HG02610 (cell line): ENCODE measurements around the gene ZMAT2.
"Not testable (repeated sequence)": the region's sequence is repeated elsewhere in the genome, so short reads cannot be mapped to it uniquely, and the experiment has no call there.

Experiments
- ATAC-seq: cut with Tn5 transposase; IDR thresholded peaks from one replicate; pipeline ENCODE4 v1.9.1; 2021; ENCODE audit warnings: mild to moderate bottlenecking, moderate library complexity; ENCODE audit not compliant: unreplicated experiment

Gene ZMAT2, protein sequence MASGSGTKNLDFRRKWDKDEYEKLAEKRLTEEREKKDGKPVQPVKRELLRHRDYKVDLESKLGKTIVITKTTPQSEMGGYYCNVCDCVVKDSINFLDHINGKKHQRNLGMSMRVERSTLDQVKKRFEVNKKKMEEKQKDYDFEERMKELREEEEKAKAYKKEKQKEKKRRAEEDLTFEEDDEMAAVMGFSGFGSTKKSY

DNA sequence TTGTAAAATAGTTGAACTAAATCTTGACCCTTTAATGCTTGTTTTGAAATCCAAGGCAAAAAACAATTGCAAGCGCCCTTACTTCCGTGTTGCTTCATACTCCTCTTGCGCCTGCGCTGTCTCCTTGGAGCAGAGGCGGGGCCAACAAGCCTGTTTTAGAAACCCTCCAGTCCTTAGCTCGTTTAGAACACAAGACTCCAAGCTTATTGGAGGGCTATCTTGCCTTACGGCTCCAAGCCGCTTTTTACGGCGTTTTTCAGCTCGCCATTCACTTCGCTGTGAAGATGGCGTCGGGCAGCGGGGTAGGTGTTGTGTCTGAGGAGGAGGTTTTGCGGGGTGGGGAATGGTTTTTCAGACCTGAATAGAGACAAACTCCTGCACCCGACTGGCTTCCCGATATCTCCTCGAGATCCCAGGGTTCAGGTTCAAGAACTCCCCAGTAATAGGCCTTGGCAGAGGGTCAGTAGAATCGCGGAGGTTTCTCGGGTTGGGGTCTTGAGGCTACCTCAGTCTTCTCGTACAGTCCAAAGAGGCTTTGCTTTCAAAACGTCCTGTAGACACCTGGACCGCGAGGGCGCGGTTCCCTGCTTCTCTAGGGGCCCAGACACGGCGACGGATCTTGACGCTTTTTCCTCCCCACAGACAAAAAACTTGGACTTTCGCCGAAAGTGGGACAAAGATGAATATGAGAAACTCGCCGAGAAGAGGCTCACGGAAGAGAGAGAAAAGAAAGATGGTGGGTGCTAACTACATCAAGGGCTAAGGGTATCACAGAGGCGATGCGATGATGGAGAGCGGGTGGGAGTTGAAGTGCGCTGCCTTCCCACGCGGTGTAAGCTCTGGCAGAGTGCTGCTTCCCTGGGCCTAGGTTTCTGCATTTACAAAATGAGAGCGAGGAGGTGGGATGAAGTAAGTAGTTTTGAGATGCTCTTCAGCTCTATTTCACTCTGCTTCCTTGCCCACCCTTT, at the start of gene ZMAT2:
Gene ZMAT2 (plus strand): TSS at position 271 of the 968 bp plus-strand sequence. CDS start 14 bp downstream, at position 285.
- ATAC-seq, result peak; percentile 97

DNA sequence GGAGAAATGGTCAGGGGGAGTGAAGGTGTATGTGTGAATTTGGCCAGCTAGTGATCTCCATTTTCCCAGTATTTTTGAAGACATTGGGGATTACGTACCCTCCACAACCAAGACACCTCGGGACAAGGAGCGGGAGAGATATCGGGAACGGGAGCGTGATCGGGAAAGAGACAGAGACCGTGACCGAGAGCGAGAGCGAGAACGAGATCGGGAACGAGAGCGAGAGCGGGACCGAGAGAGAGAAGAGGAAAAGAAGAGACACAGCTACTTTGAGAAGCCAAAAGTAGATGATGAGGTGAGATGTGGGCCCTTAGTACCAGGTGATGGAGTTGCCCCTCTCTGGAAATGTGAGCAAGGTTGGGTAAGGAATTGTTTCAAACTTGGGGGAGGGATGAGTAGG, 41.4 kb upstream of the ZMAT2 start:
- ATAC-seq, result no peak

DNA sequence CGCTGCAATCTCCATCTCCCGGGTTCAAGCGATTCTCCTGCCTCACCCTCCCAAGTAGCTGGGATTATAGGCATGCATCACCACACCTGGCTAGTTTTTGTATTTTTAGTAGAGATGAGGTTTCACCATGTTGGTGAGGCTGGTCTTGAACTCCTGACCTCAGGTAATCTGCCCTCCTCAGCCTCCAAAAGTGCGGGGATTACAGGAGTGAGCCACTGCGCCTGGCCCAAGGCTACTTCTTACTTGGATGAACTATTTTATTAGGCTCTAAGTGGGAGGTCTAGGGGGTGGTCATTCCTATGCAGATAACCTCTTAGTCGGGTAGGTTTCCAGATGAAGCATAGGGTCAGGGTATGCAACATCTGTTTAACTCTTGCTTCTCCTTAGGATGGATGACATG, 39.9 kb upstream of the ZMAT2 start:
- not testable (repeated sequence) for ATAC-seq

DNA sequence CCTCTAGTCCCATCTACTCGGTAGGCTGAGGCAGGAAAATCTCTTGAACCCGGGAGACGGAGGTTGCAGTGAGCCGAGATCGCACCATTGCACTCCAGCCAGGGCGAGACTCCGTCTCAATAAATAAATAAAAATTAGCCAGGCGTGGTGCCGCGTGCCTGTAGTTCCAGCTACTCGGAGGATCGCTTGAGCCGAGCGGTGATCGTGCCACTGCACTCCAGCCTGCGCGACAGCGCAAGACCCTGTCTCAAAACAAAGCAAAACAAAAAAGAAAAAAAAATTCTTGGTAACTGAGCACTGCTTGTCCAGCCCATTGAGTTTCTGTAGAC, 36.3 kb upstream of the ZMAT2 start:
- no peak for ATAC-seq

DNA sequence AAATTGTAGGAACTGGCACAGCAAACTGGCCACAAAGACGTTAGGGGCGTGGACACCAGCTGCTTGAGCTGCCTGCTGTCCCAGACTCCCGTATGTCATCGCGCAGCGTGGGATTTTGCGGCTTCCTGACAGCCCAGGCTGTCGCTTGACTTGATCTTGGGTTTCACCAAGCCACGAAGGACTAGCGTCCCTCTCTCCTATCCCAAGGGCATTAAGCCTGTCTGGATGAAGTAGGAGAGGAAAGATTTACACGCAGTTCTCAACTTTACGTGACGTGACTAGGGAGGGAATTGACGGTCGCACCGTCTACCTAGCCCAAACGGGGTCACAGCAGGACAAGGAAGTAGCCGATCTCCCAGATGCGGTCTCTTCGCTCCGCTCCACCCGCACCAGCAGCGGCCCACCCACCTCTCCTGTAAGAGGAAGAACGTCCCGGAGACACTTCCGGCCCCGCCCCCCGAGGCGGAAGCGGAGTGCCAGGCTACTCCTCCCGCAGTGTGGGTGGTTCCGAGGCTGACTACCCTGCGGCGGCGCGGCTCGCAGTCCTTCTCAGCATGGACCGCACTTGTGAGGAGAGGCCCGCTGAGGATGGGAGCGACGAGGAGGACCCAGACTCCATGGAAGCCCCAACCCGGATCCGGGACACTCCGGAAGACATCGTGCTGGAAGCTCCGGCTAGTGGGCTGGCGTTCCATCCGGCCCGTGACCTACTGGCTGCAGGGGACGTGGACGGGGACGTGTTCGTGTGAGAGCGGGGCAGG, 35.7 kb upstream of the ZMAT2 start, which contains the start of gene WDR55:
Gene WDR55 (plus strand): TSS at position 546 of the 761 bp plus-strand sequence. CDS start 9 bp downstream, at position 555.
- ATAC-seq, result peak; percentile 98

DNA sequence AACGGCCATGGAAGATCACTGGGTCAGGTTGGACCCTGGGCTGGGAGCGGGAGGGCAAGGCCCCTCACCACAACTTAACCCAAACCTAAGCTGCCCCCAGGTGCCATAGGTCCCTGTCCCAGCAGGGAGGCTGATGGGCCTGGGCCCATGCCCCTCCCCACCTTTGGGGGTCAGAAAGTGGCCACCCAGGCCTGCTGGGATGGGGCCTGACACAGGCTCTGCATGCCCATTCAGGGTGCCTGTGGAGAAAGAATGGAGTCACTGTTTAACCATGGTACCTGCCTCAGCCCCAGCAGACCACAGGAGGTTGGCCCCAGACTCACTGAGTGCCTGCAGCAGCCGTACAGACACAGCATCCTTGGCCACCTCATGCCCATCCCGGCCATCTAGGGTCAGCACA, 29.2 kb upstream of the ZMAT2 start:
- ATAC-seq, result not testable (repeated sequence)

DNA sequence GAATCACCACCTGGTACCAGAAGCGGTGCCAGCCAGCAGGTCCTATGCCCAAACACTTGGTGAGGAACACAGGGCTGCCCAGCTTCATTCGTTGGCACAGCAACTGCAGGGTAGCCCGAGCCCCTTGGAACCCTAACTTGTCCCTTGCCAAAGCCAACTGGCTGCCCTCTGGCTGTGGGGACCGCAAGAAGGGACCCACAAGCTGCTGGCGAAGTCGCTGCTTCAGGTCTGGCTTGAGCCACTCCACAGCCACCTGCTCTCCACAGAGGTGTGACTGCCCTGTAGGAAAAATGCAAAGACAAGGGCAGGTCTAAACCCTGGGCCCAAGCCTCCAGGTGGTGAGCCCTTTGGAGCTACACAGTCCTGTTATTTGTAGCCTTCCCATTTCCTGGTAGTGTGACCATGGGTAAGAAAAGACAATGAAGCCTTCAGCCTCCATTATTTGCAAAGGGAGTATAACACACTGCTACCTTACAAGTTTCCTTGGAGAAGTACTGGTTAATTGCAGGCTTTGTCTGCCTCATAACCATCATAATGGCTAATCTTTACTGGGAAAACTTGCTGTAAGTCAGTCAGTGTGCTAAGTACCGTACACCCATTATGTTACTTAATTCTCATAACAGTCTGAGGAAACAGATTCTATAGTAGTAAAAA, 28.6 kb upstream of the ZMAT2 start:
- no peak for ATAC-seq

DNA sequence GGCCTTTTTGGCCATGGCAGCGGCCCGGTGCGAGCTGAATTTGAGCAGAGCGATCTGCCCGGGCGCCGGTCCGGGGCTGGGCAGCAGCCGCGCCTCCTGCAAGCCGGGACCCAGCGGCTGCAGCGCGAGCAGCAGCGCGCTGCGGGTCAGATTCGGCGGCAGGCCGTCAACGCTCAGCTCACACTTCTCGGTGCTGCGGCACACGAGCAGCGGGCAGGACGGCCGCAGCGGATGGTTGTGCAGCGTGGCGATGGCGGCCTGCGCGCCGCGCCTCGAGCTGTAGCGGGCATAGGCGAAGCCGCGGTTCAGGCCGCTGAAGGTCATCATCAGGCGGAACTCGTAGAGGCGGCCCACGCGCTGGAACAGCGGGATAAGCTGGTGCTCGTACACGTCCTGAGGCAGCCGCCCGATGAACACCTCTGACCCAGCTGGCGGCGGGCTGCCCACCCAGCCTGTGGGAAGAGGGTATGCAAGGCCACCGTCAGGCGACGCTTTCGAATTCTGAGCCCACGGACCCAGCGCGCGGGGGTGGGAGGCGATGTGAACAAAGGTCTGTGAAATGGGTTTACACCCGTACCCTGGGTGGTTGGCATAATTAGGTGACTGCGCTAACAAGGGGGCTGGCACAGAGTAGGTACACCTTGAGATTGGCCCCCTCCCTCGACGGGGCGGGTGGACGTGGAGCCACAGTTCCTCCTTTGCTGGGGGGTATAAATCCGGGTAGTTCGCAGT, 27.6 kb upstream of the ZMAT2 start:
- no peak for ATAC-seq

DNA sequence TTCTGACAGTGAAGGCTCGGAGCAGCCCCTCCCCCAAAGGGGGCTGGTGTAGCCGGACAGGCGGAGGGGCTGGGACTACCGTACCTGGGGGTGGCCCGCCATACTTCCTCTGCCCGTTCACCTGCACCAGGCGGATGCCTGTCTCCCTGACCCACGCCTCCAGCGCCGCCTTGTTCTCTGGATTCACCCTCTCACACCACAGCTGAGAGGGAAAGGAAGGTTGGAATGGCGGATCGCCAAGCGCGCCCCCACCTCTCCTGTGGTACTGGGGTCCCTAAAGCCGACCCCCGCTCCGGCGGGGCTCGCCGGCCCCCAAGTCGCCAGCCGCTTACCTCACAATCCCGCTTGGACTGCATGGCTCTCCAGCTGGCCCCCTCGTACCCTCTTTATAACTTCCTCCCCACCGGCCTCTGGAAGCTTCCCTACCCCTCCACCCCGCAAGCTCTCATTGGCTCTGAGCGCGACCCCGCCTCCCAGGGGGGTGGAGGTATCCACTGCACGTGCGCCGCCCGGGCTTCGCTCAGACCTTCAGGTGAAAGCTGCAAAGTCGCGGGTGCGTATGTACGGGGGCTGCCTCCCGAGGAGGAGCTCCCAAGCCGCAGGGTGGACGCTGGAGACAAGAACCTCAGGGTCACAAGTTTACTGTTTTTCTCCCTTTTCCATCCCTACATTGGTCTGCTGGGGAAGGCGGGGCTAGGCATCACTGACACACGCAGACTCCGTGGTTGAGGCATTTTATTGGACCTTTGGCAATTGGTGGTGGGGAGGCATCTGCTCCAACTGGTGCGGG, 26.9 kb upstream of the ZMAT2 start, which contains the start of gene DND1:
Gene DND1 (minus strand): TSS at position 390 of the 790 bp plus-strand sequence. CDS start 34 bp downstream, at position 356.
- no peak for ATAC-seq

DNA sequence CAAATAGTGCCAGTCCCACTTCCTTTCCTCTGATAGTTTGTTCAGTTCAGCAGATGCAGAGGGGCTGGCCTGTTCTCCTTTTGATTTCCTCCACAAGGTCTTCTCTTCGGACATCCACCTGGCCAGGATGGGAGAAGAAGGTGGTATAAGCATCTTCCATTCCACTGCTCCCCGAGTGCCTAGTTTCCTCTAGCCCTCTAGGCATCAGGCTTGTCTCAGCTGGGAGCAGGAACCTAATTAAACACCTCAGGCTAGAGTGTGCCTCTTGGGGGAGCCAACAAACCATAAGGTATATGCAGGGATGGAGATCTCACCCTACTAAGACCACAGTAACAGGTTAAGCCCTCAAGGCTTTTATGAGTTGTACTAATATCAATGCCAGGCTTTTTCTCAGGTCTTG, 26.0 kb upstream of the ZMAT2 start:
- ATAC-seq, result no peak

DNA sequence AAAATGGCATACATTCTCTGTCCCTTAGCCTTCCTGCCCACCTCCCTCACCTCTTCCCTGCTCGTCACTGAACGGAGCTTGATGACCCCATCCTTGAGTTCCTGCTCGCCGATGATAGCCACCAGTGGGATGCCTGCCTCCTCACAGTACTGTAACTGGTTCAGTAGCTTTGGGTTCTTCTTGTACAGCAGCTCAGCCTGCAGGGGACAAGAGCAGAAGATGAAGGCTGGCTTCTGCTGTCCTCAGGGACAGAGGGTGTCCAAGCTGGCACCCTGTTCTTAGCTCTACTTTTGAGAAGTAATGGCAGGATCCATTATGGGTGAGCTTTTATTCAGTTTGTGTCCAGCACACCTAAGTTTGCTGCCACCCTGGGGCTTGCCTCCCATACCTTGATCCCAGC, 25.6 kb upstream of the ZMAT2 start:
- ATAC-seq, result no peak

DNA sequence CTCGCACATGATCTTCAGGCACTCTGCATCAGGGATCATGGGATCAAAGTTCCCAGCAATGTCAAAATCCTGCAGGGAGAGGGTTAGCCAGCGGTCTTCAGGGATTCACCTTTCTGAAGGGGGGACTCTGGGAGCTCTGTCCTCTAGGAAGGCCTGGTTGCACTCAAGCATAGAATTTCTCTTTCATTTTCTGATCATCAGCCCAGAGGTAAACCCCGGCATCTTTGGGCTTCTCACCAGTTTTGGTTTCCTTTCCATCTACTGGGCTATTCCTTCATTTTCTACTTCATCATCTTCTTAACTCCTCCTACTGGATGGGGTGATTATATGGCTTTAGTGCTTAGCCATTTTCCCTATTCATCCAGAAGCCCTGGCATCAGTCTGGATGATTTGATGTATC, 22.3 kb upstream of the ZMAT2 start:
- peak; percentile 80 for ATAC-seq

DNA sequence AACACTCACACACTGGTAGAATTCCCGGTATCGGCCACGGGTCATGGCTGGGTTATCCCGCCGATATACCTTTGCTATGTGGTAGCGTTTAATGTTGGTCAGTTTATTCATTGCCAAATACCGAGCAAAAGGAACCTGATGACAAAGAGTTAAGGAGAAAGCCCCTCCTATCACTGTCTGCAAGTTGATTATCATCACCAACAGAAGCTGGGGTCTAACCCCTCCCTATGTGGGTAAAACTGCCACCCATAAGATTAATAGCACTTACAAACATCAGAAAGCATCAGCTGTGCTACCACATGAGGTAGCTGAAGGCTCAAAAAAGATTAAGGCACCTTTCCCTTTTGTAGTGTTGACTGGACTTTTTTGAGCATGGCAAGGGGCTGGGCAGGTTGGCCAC, 21.3 kb upstream of the ZMAT2 start:
- ATAC-seq, result no peak

DNA sequence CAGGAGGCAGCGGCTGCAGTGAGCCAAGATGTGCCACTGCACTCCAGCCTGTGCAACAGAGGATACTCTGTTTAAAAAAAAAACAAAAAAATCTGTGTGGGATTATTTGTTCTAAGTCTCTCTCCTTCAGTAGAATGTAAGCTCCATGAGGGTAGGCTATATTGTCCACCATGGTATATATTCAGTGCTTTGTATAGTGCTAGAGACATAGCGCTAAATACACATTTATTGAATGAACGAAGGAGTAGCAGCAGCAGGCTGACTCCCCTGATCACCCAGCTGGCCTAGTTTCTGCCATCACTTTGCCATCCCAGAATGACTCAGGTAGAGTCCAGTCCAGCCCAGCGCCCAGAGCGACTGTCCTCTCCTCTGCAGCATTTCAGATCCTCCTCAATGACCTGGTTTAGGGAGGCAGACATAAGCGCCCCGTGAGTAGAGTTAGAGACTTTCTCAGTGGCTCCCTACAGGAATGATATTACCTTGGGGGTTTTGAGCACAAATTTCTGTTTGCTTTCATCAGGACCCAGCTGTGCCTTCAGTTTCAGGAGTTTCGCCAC, 9.8 kb upstream of the ZMAT2 start:
- peak; percentile 1 for ATAC-seq

DNA sequence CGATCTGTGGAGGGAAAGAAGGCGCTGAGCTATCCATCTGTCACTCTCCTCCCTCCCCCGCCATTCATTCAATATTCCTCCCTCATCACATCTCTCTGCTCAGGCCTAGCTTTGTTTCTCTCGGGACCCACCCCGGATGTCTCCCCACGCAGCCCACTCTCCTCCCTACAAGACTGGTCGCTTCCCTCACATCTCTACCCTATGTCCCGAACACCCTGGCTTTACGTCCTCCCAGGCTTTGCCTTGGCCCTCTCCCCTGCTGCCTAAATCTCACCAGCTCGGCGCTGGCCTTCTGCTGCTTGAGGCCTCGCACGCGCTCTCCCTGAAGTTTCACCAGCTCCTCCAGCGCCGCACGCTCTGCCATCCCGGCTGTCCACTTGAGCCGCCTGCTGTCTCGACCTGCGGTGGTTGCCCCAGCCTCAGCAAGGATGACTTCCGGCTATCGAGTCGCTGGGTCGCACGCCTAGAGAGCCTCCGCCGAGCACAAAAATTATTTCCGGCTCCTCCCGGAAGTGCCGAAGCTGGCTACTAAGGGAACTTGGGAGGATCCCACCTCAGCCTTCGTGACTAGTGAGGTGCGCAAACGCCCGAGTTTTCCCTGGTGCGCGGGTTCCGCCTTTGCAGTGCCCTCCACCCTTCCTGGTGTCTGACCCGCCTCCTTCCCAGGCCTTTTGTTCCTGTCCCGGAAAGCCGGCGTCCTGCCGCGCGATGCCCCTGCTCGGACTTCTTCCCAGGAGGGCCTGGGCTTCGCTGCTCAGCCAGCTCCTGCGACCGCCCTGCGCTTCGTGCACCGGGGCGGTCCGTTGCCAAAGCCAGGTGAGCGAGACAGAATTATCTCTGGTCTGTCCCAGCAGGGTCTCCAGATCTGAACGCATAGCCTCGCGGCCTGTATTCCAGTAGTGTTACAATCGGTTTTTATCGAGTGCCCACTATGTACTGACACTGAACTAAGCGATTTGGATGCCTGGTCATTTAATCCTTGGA, 9.0 kb upstream of the ZMAT2 start, which contains the start of the genes HARS1 and HARS2:
Gene HARS1 (minus strand): TSS at position 430 of the 984 bp plus-strand sequence. CDS start 66 bp downstream, at position 364.
Gene HARS2 (plus strand): TSS at position 515 of the 984 bp plus-strand sequence. CDS start 194 bp downstream, at position 709.
- ATAC-seq, result peak; percentile 97

DNA sequence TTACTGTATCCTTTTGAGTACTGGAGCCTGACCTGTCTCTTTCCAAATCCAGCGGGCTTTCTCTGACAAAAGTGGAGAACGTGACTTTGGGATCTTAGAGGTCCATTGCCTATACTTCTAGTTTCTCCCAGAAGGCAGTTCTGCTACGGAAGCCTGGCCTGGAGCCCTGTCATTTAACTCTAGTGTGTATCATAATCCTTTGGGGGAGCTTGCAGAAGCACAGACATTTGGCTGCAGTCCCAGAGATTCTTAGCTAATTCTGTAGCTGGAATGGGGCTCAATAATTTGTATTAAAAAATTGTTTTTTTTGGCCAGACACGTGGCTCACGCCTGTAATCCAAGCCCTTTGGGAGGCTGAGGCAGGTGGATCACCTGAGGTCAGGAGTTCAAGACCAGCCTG, 6.0 kb upstream of the ZMAT2 start:
- ATAC-seq, result no peak

DNA sequence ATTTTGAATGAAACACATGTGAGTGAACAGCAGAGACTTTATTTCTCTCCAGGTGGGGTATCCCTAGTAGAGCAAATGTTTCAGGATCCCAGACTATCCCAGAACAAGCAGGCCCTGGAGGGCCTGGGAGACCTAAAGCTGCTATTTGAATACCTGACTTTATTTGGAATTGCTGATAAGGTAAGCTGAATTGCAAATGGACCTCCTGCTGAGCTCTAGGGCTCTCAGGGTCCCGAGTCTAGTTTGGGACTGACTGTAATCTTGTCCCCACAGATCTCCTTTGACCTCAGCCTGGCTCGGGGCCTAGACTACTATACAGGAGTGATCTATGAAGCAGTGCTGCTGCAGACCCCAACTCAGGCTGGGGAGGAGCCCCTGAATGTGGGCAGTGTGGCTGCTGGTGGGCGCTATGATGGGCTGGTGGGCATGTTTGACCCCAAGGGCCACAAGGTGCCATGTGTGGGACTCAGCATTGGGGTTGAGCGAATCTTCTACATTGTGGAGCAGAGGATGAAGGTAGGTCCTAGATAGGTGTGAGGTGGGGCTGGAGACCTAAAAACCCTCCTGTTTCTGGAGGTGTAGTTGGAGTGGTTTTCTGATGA, 3.3 kb upstream of the ZMAT2 start:
- no peak for ATAC-seq
